ENCODE measurements around the gene ANKFN1. TPM values are rescaled to one million over a fixed set of nuclear protein-coding genes. Genes with fewer than 3 reads are reported as not detected.
A peak's percentile ranks its signal among the peaks of the same experiment; 100 is the strongest.

Gene ANKFN1
- total RNA-seq, 1 experiment from 2014 or later = 1.4 TPM

DNA sequence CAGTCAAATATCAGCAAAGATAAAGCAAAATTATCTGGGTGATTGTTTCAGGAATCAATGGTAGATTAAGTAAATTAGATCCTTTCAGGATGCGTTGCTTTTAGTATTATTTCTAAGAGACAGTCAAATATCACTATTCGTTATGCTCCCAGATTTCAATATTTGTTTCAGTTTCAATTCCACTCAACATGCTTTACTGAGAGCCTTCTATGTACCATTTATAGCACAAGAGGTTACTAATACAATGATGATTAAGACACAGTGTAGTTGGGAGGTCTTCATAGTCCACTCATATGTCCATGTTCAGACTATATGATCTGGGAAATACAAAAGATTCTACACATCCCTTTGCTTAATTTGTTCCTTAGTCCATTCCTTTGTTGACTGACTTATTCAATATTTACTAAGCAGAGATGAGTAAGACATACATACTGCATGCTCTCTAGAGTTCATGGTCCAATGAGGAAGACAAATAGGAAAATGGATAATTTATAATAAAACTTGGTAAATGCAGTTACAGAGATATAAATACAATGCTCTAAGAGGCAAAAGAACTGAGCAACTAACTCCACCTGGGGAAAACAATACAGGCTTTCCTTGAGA is 352.0 kb downstream of the ANKFN1 start:
- no peak for DNase-seq (ENCODE audit: low read depth)

DNA sequence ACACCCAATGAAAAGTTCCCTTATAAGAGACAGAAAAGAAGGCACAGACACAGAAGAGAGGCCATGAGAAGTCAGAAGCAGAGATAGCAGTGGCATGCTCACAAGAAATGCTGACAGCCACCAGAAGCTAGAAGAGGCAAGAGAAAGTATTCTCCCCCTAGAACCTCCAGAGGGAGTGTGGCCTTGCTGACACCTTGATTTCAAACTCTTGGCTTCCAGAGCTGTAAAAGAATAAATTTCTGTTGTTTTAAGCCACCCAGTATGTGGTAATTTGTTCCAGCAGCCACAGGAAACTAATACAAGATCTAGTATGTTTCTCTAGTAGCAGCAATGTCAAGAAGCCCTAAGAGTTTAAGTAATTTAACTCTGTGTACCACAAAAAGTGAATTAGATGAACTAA is 353.1 kb downstream of the ANKFN1 start:
- DNase-seq (ENCODE audit: low read depth) = no peak

DNA sequence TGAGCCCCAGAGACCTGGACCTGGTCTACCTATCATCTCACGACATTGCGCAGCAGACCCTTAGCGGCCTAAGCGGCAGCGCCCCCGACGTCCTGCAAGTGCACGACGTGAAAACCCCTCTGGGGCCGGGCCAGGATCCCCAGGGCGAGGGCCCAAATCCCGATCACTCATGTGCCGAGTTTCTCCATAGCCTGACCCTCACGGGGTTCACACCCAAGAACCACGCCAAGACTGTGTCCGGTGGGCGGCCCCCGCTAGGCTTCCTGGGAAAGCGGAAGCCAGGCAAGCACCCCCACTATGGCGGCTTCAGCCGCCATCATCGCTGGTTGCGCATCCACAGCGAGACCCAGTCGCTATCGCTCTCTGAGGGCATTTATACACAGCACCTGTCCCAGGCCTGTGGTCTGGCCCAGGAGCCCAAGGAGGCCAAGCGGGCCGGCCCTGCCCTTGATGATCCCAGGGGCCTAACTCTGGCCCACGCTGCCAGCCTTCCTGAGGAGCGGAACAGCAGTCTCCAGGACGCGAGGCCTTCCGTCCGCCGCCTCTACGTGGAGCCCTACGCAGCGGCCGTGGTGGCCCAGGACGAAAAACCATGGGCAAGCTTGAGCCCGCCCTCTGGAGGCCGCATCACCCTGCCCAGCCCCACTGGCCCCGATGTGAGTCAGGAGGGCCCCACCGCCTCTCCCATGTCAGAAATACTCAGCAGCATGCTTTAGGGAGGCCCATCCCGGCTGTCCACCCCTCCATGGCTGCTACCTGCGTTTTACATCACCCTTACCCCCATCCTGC is 357.5 kb downstream of the ANKFN1 start:
- no peak for DNase-seq (ENCODE audit: low read depth)

DNA sequence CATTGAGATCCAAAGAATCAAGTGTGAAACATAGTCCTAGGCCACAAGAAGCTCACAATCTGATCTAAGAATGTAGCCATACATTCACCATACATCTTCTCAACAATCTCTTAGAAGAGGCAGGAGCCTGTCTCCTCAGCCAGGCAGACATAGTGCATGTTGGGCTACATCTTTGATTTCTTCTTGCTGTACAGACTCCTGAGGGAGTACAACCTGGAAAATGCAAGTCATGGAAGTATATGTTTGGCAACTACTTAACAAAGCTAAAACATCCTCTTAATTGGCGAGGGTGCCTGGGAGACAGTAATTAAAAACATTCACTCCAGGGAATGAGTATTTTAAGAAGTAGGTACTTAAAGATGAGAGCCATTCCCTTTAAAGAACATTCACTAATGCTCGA is 361.0 kb downstream of the ANKFN1 start:
- no peak for DNase-seq (ENCODE audit: low read depth)

DNA sequence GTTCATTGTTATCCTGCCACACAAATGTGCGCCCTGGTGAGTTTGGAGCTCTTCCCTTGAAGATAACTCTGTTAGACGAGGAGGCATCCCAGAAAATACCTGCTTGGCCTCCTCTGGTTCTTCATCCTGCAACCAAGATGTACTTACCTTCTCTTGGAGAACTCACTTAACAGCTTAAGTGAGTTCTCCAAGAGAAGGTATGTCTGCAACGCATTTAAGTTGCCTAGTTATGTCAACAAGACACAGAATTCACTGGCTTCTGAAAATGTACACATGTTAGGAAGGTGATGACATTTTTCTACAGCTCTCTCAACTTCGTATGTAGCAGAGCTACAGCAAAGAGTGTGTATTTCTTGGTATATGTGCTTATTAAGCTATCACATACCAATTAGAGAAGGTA is 361.6 kb downstream of the ANKFN1 start:
- no peak for DNase-seq (ENCODE audit: low read depth)

DNA sequence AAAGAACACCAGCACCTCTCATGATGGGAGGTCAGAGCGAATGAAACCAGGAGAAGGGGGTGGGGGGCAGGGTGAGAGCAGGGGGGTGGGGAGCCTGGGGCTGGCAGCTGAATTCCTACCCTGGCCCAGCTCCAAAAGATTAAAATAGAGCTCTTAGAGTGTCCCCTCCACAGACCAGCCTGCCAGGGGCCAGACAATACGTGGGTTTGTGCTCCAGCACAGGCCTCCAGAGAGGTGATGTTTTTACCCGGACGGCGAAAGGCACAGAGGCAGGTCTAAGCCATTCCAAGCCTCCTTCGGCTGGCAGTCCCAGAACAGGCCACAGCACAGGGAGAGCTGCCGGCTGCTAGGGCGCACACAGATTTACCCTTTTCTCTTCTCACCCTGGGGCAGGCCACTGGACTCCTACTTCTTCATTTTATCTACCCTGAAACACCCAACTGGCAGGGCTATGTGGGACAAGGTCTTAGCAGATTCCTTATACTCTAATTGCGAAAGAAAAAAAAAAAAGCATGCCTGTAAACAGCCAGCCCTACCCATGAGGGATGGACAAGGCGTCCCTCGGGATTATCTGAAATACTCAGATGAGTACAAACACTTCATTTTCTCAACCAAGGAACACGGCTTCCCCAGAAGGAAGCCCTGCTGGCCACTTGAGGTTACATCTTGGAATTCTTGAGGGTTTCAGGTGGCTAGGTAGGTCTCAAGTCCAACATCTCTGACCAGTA is 368.3 kb downstream of the ANKFN1 start:
- no peak for DNase-seq (ENCODE audit: low read depth)

DNA sequence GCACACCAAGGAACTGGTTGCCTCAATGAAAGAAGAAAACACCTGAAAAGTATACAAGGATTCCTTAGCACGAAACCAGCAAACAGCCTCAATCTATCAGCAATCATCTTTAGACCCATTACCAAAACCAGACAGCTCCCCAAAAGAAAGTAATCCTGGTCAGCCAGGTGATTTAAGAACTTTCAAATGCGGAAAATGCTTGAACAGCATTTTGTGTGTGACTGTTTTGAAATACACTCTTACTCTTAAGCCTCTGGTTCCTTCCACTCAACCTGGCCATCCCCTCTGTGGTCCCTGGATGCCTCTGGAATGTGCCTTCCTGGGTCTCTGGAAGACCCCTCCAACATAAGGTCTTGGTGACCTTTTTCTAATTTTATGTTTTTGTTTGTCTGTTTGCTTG is 369.8 kb downstream of the ANKFN1 start:
- no peak for DNase-seq (ENCODE audit: low read depth)

DNA sequence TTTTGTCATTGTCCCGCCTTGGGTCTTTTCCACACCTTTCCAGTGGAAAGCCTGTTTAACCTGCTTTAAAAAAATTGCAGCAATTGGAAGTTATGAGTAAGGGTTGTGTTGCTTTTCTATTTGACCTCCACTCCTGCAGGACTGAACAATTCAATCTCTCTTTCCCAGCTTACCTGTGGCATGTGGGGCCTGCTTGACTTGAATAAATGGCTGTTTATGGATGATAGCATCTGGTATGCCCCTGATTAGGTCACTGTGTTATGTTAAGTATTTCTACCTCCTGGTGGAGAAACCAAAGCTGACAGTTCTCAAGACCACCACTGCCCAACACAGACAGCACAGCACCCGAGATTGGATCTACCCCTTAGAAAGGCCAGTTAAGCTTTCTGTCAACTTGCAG is 375.4 kb downstream of the ANKFN1 start:
- DNase-seq (ENCODE audit: low read depth) = no peak

DNA sequence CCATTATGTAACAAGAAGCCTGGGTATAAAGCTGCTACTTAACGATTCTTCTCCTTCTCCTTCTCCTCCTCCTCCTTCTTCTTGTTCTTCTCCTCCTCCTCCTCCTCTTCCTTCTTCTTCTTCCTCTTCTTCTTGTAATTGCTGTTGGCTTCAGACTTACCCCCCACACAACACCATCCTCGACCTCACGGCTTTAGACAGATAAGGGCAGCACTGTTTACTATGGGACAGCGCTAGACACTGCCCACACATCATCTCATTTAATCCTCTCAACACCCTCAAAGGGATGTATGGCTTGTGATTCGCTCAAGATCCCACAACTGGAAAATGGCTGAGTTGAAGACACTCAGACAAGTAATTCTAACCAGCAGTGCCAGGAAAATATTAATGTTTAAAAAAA is 379.7 kb downstream of the ANKFN1 start:
- no peak for DNase-seq (ENCODE audit: low read depth)

DNA sequence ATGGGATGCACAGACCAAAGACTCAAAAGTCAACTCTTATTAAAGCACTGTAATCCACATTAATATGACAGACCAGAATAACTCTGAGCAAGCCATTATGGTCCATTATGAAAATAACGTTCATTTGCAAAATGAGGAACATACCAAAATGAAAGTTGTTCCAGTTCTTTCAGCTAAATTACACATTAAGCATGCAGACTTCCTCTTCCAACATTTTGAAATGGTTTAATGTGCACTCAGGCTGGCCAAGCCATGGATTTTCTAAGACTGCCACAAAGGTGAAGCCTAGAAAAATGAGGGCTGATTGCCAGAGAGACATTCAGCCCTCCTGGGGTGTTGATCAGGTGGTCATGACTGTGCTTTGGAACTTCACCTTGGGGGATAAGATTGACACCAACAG is 383.5 kb downstream of the ANKFN1 start:
- DNase-seq (ENCODE audit: low read depth) = no peak

DNA sequence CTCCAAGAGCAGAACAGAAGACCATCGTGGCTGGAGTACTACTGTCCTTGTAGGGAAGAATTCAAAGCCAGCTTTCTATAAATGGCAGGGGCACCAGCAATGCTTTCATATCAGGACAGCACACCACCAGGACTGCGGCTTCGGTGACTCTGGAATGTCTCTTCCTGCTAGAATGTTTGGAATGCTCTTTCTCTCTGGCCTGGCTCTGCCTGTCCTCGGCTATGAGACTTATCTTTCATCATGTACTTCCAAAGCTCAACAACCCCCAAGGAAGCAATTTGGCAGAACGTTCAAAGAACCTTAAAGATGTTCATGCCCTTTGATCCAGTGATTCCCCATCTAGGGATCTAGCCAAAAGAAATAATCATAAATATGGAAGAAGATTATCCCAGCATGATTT is 387.6 kb downstream of the ANKFN1 start:
- DNase-seq (ENCODE audit: low read depth) = peak; percentile 12

DNA sequence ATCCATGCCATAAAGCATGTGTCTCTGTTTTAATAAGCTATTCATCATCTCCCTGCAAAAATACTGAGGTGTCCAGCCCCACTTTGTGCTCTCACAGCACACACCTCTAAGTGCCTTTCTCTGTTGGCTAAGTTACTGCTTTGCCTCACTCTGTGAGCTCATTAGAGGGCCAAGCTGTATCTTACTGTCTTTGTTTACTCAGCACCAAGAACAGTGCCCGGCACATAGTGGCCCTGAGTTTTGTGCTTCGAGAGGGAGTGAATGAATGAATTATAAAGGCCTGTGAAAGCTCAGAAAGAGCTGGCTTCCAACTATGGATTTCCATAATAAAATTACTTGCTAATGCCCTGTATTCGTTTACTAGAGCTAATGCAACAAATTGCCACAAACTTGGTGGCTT is 390.0 kb downstream of the ANKFN1 start:
- no peak for DNase-seq (ENCODE audit: low read depth)

DNA sequence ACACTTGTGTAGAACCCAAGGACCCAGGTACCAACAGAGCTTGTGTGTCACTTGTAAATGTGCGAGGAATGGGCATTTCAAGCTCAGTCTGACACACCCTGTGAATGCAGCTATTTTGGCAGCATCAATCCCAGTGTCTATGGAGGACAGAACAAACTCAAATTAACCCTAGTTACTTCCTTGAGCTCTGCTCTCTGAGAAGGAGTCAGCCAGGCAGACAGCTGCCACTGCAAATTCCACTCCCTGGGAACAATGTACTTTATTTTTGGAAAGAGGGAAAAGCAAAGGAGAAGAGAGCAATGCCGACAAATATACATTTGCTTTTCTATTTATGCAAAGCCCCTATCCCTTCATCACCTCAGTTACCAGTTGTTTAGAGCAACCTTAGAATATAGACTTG is 391.8 kb downstream of the ANKFN1 start:
- DNase-seq (ENCODE audit: low read depth) = no peak

DNA sequence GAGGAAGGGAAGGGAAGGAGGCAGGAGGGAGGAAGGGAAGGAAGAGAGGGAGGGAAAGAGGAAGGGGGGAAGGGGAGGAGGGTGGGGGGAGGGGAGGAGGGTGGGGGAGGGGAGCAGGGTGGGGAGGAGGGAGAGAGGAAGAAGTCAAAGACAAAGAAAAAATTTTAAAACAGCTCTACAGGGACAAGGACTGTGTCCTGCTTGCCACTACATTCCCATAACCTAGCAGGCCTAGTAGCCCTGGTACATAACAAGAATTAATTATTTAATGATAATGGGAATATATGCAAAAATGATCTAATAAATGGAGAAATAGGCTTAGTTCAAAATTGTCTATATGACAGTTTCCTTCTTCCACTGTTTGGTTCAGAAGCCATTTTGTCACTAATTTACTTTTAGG is 392.7 kb downstream of the ANKFN1 start:
- no peak for DNase-seq (ENCODE audit: low read depth)

DNA sequence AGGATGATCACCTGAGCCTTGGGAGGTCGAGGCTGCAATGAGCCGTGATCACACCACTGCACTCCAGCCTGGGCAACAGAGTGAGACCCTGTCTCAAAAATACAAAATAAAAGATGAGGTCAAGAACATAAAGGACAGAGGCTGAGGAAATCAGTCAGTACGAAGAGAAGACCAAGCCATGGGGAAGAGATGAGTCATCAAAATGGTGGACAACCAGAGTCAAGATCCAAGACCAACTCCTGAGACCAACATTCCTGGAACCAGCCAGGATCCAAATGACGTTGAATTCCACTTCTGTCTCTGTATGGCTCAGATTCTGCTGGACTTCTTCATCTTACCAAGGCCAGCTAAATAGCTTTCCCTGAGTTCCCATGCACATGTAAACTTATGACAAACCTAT is 395.4 kb downstream of the ANKFN1 start:
- DNase-seq (ENCODE audit: low read depth) = peak; percentile 4

DNA sequence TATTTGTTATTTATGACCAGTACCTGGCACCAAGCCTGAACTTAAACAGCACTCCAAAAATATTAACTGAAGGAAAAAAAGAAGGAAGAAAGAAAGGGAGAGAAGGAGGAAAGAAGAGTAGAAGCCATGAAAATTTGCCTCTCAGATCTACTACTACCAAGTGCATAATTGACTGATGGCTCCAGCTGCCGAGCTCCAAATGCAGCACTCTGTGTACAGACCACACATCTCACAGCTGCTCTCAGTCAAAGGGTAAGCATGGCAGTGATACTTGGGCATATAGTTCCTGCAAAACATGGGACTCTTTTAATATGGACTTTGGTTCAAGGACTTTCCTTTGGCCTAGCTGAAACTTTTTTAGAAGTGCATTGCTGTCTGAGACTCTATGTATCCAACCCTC is 396.2 kb downstream of the ANKFN1 start:
- no peak for DNase-seq (ENCODE audit: low read depth)

DNA sequence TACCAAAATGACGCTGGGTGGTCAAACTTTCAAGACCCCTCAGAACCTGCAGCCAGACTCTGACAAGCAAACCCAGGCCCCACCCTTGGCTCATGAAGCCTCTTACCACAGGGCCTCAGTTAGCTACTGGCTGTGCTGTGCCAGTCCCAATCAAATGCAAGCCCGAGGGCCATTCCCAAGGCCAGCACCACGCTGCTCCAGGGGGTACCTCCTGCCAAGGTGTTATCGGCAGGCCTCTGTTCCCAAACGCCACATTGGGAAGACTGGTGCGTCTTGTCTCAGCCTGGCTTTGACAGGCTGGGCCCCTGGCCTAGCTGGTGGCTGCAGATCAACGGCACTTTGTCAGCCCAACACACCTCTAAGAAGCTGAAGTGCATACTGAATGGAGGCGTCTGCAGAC is 404.4 kb downstream of the ANKFN1 start:
- DNase-seq (ENCODE audit: low read depth) = no peak

DNA sequence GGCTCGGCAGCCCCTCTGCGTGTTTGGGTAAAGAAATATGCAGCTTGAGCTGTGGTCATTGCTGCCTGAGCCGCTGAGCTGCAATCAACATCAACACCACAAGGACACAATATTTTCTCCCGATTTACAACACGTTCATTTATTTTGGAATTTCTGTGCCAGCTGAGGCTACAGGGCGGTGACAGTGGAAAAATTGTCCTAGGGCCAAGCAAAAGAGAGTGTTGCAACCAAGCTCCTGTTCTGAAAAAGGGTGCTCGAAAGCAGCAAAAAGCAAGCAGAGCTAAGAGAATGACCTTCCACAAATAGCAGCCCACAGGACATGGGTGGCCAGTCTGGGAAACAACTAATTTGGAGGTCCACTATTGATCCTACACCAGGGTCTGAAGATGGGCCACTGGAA is 404.8 kb downstream of the ANKFN1 start:
- no peak for DNase-seq (ENCODE audit: low read depth)

All from M059J (cell line).